Measurements from ENCODE around the gene FEM1B. TPM values are rescaled to one million over a fixed set of nuclear protein-coding genes. Genes with fewer than 3 reads are reported as not detected.

FEM1B gene
- total and polyA plus RNA-seq, 7 donors = 23.5 to 188 (median 69.3) TPM

DNA sequence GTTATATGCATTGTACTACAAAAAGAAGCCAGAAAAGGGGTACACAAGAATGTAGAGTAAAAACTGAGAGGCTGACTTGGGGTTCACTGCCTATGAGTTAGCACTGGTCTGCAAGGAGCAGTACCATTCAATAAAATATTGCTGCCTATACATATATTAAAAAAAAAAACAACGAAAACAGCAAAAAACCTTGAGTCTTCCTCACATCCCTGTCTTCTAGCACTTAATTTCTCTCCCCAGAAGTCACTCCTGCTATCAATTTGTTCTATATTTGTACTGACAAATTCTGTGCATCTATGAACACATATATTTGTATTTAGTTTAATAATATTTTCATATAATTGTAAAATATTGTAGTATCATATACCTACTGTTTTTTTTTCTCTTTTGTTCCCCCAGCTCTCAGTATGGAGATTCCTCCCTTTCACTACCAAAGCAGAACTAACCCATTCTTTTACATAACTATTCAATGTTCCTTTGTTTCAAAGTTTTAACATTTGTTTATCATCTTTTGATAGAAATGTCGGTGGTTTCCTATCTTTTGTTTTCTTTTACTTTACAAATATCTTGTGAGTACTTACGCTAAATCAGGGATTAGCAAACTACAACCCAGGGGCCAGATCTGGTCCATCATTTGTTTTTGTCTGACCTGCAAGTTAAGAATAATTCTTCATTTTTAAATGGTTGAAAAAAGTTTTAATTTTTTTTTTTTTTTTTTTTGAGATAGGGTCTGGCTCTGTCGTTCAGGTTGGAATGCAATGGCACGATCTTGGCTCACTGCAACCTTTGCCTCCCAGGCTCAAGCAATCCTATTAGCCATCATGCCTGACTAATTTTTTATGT, 14.8 kb upstream of the FEM1B start:
- ATAC-seq (no peak), DNase-seq (no peak)
- no peak overlapping the region for H3K4me3 ChIP-seq
- H3K27me3 ChIP-seq (ENCODE audit: insufficient read depth in 3 of 3, low read length in 2 of 3) = no peaks in the 10 kb centered on the region
- H3K36me3 ChIP-seq (ENCODE audit: insufficient read depth in 1 of 2, low read depth in 1 of 2) = no peaks in the 10 kb centered on the region
- H3K9me3 ChIP-seq = no peaks in the 10 kb centered on the region
- TF ChIP-seq, protein P1, sequence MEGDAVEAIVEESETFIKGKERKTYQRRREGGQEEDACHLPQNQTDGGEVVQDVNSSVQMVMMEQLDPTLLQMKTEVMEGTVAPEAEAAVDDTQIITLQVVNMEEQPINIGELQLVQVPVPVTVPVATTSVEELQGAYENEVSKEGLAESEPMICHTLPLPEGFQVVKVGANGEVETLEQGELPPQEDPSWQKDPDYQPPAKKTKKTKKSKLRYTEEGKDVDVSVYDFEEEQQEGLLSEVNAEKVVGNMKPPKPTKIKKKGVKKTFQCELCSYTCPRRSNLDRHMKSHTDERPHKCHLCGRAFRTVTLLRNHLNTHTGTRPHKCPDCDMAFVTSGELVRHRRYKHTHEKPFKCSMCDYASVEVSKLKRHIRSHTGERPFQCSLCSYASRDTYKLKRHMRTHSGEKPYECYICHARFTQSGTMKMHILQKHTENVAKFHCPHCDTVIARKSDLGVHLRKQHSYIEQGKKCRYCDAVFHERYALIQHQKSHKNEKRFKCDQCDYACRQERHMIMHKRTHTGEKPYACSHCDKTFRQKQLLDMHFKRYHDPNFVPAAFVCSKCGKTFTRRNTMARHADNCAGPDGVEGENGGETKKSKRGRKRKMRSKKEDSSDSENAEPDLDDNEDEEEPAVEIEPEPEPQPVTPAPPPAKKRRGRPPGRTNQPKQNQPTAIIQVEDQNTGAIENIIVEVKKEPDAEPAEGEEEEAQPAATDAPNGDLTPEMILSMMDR (IDR thresholded peaks at IDR 0.05) = no peak
- WGBS, 3 donors = 53 to 61% (median 59%) methylated on average over 5 of the region's 5 CpGs
- H3K4me1 ChIP-seq = peaks cover 15% of the 10 kb centered on the region
- intact Hi-C loops (cut with DNase I) = no loop called here
- H3K27ac ChIP-seq = no peak overlapping the region

DNA sequence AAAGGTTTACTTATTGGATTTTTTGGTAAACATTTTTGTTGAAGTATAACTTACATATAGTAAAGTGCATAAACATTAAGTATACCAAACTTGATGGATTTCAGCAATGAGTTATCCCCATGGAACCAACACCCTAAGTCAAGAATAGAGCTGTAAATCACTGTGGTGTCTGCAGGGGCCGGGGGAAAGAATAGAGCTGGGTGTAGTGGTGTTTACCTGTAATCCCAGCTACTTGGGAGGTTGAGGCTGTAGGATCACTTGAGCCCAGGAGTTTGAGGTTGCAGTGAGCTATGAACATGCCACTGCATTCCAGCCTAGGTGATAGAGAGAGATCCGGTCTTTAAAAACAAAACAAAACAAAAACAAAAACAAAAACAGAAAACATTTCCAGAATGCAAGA, 13.3 kb upstream of the FEM1B start:
- DNase-seq = no peak
- no peak for ATAC-seq
- 48 to 70% (median 48%) methylated on average over 2 of the region's 2 CpGs for WGBS, 3 donors

DNA sequence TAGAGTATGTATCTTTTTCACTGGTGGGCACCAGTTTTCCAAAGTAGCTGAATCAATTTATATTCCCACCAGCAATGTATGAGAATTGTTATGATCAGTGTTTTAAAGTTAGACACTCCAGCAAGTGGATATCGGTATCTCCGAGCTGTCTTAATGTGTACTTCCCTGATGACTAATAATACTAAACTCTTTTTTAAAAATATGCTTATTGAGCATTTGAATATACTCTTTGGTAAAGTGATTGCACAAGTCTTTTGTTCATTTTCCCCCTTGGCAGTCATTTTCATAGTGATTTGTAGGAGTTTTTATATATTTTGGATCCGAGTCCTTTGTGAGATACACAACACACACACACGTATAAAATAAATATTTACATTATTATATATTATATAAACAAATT, 12.5 kb upstream of the FEM1B start:
- intact Hi-C loops (cut with DNase I) = no loop called here
- no peak overlapping the region for H3K27ac ChIP-seq
- ATAC-seq (no peak), DNase-seq (no peak)
- no peaks in the 10 kb centered on the region for H3K27me3 ChIP-seq (ENCODE audit: insufficient read depth in 3 of 3, low read length in 2 of 3)
- no peaks in the 10 kb centered on the region for H3K9me3 ChIP-seq
- no peaks in the 10 kb centered on the region for H3K36me3 ChIP-seq (ENCODE audit: insufficient read depth in 1 of 2, low read depth in 1 of 2)
- H3K4me1 ChIP-seq = no peaks in the 10 kb centered on the region
- H3K4me3 ChIP-seq = no peak overlapping the region
- WGBS, 3 donors = 83 to 93% (median 90%) methylated on average over 4 of the region's 4 CpGs
- TF ChIP-seq, protein P1 (IDR thresholded peaks at IDR 0.05) = no peak

More for the DNA sequence above, 13.3 kb upstream of the FEM1B start:
- TF ChIP-seq, protein P1 (IDR thresholded peaks at IDR 0.05) = no peak
- H3K9me3 ChIP-seq = no peaks in the 10 kb centered on the region
- H3K27me3 ChIP-seq (ENCODE audit: insufficient read depth in 3 of 3, low read length in 2 of 3) = no peaks in the 10 kb centered on the region
- no peak overlapping the region for H3K27ac ChIP-seq
- H3K36me3 ChIP-seq (ENCODE audit: insufficient read depth in 1 of 2, low read depth in 1 of 2) = no peaks in the 10 kb centered on the region
- no peak overlapping the region for H3K4me3 ChIP-seq
- intact Hi-C loops (cut with DNase I) = no loop called here
- H3K4me1 ChIP-seq = peaks cover 7% of the 10 kb centered on the region

DNA sequence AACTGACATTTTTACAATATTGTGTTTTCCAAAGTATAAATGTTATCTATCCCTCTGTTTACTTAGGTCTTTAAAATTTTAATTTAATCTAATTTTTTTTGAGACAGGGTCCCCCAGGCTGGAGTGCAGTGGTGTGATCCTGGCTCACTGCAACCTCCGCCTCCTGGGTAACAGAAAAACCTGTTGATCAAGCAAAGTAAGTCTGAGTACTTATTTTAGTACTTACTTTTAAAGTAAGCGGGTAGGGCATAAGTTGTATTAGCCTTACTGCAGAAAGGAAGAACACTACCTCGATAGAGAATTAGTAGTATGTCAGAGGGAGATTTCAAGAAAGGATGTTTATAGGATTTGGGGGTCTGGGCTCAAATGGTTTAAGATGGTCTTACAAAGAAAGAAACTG, 11.9 kb upstream of the FEM1B start:
- Histone ChIP-seq H3K4me3 (no peak overlapping the region), H3K4me1 (no peaks in the 10 kb centered on the region), H3K9me3 (no peaks in the 10 kb centered on the region), H3K27me3 (ENCODE audit: insufficient read depth in 3 of 3, low read length in 2 of 3) (no peaks in the 10 kb centered on the region), H3K36me3 (ENCODE audit: insufficient read depth in 1 of 2, low read depth in 1 of 2) (no peaks in the 10 kb centered on the region), H3K27ac (no peak overlapping the region)
- WGBS, 3 donors = 87 to 91% (median 89%) methylated on average over 3 of the region's 3 CpGs
- TF ChIP-seq, protein P1 (IDR thresholded peaks at IDR 0.05) = no peak
- no peak for DNase-seq
- no peak for ATAC-seq
- intact Hi-C loops (cut with DNase I) = no loop called here
